M059J (cell line): Measurements from ENCODE around the gene PHYHD1. TPM values are rescaled to one million over a fixed set of nuclear protein-coding genes. Genes with fewer than 3 reads are reported as not detected.

ENCODE experiments used
- DNase-seq: peaks from one replicate; pipeline ENCODE4 v3.0.0-alpha.2; 2012; ENCODE audit warnings: low read depth
- total RNA-seq: library from RNA; depleted of rRNA; stranded (reverse); fragments of >200 nt; shearing (Covaris generic); gene quantifications from 2 replicates; pipeline ENCODE4 v1.2.3, GENCODE V29; 2014

PHYHD1 gene
- total RNA-seq, 1 experiment from 2014 or later: not detected

DNA sequence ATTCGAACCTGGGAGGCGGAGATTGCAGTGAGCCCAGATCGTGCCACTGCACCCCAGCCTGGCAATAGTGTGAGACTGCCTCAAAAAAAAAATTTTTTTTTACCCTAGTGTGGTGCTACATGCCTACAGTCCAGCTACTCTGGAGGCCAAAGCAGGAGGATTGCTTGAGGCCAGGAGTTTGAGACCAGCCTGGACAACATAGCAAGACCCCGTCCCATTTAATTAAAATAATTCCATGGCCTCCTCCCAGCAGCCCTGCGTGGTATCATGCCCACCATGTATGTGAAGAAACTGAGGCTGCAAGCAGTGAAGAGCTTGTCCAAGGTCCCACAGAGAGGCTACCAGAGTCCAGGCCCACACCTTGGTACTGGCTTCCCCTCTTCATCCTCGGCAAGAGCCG, 19.4 kb upstream of the PHYHD1 start:
- DNase-seq: no peak

DNA sequence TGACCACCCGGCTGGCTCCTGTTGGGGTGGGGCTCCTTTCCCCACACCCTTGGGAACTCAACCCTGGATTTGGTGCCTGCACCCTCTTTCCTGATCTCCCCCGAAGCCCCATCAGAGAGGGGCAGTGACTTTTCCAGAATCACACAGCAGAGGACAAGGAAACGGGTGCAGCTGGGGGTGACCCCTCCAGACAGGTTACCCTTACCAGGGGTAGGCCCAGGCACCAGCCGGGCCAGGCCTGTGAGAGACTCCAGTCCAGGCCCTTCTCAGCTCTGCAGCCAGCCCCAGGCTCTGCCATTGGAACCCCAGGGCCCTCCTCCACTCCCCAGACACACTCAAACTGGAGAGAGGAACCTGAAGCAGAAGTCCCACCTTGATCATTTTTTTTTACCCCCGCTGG, 19.0 kb upstream of the PHYHD1 start:
- DNase-seq: no peak

DNA sequence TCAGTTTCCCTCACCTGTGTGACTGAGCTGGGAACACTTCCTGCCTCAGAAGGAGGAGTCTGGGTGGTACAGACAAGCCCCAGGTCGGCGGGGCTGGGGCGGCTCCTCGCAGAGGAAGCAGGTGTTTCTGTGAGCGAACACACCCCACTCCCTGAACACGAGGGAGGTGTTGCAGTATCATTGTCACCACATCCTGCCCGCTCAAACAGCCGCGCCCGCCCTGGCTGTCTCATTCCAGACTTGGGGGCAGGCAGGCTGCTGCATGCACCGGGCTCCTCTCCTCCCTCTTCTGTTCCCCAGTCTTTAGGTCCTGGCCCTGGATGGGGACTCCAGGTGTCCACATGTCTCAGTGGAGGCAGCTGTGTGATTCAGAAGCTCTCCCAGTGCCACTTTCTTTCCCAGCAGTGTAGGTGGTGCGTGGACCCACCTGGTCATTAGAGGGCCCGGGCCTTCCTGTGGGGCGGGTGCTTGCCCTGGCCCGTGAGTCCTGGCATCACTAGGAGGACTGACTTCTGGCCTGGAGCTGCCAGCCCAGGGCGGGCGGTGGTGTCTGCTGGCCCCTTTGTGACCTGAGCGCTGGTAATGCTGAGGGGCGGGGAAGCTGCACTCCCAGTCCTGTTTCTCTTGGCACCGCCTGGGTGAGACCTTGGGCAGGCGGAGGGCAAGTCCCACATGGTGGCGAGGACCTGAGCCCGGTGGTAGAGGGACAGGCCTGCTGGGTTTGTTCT, 18.3 kb upstream of the PHYHD1 start:
- peak; percentile 35 for DNase-seq

DNA sequence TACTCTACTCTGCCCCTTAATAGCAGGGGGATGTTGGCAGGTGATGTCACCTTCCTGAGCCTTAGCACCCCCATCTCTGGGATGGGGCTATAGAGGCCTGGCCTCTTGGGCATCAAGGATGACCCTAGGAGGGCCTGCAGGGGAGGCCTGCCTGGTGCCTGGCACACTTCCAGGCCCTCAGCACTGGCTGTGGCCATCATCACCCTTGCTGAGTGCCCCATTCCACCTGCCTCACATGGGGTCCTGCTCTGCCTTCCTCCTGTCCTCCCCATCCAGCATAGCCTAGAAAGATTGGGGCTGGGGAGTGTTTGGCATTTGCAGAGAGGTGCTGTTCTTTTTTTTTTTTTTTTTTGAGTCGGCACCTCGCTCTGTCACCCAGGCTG, 17.7 kb upstream of the PHYHD1 start:
- no peak for DNase-seq

DNA sequence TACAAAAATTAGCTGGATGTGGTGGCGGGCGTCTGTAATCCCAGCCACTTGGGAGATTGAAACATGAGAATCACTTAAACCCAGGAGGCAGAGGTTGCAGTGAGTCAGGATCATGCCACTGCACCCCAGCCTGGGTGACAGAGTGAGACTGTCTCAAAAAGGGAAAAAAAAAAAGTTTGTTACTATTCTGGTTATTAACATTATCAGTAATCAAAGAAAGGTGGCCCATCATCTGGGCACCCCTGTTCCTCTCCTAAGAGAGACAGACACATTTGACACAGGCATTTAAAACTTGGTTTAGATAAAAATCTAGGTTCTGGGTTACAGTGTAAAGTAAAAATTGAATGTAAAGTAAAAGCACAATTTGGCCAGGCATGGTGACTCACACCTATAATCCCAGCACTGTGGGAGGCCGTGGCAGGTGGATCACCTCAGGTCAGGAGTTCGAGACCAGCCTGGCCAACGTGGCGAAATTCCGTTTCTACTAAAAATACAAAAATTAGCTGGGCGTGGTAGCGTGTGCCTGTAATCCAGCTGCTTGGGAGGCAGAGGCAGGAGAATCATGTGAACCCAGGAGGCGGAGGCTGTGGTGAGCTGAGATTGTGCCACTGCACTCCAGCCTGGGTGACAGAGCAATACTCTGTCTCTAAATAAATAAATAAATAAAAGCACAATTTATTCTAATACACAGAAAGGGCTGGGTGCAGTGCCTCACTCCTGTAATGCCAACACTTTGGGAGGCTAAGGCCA, 16.7 kb upstream of the PHYHD1 start:
- peak; percentile 81 for DNase-seq

DNA sequence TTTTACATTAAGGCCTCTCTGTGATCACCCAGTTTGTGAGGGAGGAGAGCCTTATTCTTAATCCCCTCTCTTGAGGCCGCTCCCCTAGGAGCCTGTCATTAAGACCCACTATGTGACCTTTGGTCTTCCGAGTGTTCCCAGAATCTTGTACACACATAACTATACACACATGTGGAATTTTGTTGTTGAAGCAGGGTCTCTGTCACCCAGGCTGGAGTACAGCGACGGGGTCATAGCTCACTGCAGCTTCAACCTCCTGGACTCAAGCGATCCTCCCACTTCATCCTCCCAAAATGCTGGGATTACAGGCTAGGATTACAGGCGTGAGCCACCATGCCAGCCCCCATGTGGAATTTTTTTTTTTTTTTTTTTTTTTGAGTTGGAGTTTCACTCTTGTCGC, 14.8 kb upstream of the PHYHD1 start:
- DNase-seq: no peak

DNA sequence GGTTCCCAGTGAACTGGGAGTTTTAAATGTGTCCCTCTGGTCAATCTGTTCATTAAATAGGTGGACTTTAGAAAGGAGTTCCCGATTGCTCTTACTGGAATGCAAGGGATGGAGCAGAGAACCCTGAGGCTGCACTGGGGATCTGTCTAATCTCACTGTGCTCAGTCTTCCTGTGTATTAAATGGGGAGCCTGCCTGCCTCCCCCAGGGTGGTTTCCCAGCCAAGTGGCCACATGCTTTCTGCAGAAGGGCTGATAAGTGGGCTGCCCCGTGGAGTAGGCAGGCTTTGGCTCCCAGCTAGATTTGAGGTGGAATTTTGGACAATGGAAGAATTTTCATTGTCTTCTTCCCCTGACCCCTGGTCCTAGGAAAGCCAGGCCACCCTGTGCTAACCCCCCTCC, 14.0 kb upstream of the PHYHD1 start:
- DNase-seq: no peak

DNA sequence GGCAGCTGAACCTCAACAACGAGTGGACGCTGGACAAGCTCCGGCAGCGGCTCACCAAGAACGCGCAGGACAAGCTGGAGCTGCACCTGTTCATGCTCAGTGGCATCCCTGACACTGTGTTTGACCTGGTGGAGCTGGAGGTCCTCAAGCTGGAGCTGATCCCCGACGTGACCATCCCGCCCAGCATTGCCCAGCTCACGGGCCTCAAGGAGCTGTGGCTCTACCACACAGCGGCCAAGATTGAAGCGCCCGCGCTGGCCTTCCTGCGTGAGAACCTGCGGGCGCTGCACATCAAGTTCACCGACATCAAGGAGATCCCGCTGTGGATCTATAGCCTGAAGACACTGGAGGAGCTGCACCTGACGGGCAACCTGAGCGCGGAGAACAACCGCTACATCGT, 12.4 kb upstream of the PHYHD1 start:
- DNase-seq: no peak

DNA sequence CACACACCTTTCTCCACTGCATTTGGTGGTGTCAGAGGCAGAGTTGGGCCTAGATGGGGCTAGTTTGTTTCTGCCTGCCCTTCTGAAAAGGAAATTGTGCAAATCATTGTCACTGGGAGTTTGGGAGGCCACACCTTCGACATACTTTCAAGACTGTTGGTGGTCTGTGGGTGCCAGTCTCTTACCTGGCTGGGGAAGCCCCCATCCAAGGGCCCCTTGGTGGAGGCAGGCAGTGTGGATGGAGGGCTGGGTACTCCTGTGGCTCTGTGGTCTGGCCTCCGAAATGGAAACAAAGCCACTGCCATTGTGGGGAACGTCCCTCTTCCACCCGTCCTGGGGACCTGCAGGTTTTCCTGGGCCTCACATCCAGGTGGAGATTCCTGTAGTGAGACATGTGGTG, 10.9 kb upstream of the PHYHD1 start:
- DNase-seq: no peak

DNA sequence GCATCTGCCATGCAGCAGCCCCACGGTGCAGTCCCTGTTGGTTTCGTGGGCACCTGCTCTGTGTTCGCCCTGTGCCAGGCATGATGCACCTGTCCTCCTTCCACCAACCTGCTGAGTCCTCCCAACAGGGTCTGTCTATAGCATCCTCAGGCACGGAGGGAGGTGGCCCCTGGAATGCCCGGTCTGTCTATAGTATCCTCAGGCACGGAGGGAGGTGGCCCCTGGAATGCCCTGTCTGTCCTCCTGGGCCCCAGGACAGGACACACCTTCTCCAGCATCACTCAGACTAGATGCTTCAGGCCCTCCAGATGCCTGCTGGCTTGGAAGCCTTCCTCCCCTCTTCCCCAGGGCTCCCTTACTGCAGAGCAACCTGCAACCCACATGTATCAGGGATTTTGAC, 9.9 kb upstream of the PHYHD1 start:
- peak; percentile 30 for DNase-seq

DNA sequence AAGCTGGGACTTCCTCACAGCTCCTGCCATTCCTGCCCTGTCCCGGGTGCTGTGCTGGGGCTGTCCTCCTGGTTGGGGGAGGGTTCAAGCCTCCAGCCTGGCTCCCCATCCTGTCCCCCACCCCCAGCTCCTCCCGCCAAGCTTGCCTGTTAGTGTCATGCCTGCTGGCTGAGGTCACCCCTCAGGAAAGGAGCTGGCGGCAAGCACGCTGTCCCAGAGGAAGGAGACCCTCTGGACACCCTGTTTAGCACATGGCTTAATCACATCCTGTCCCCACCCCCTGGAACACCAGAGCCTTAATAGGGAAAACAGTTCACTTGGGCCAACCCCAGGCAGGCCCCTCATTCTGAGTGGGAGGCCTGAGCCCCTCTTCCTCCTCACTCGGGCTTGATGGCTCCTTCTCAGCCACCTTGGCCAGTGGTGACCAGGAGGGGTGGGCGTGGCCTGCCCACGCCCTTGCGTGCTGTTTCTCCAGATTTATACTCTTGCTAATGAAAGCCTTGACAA, 9.2 kb upstream of the PHYHD1 start:
- DNase-seq: peak; percentile 90

DNA sequence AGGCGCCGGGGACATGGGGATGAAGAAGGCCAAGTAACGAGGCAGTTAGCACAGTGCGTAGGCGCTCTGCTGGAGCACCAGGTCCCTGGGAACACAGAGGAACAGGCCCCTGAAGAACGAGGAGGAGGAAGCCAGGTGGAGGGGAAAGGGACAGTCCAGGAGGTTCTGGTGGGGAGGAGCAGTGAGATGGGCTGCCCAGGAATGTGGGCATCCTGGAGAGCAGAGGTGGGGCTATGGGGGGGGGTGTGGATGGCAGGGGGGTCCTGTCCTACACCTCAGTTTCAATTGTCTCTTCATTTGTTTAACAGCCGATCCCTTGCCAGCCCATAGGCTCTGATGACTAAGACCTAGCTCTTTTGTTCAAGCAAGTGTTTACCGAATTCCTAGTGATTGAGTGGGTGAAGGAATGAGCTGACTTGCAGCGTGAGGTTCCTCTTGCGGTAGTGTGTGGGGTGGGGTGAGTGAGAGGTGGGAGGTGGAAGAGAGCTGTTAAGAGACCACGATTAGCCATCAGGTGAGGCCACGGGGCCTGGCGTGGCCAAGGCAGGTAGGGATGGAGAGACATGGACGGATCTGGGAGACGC, 8.4 kb upstream of the PHYHD1 start:
- peak; percentile 96 for DNase-seq

DNA sequence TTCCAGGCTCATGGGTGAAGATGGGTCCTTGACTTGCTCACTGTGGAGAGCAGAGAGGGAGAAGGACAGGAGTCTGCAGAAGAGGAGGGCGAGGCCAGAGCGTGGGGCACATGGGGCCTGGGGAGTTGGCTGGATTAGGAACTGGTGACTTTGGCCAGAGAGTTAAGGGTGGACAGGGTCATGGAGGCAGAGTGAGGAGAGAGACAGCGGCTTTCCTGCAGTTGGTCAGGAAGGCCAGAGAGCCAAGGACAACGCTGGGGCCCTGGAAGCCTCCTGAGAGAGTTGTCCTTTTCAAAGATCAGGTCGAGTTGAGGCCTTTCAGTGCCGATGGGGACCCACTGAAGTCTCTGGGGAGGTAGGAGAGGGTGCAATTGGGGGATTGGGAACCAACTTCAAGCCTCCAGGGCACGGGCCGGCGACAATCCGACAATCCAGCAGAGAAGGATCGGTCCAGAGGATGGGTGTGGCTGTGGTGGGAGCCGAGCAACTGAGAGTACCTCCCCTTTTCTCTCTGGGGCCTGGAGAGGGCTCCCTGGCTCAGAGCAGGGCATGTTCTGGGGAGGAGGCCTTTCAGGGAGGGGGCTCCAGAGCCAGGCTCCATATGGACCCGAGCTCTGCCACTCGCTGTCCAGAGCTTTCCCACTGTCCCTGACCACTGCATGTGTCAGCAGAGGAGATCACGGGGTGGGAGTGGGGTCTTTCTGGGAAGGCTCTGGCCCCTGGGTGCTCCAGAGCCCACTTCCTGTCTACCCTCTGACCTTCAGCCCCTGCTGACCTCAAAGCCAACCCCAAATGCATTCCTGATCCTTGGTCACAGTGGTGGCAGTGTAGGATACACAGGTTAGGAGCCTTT, 7.5 kb upstream of the PHYHD1 start:
- no peak for DNase-seq

DNA sequence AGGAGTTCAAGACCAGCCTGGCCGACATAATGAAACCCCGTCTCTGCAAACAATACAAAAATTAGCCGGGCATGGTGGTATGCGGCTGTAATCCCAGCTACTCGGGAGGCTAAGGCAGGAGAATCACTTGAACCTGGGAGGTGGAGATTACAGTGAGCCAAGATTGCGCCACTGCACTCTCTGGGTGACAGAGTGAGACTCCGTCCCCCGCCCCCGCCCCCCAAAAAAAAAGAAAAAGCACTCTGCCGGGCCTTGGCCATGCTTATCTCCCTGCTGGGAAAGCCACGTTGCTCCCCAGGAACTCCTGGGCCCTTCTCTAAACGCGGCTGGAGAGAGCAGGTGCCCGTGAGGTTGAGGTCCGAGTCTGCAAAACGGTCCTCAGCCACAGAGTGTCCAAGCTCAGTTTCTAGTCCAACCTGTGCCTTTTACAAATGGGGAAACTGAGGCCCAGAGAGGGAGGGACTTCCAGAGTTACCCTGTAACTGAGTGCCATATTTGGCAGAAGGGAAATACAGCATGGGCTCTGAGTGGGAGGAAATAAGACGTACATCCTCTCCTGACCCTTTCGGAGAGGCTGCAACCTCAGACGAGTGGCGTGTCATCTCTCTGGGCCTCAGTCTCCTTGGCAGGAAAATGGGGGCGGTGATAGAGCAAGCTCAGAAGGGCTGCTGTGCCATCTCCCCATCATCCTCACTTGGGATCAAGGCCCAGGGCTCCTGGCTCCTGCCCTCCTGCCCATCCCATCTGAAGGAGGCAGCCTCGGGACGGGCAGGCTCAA, 6.6 kb upstream of the PHYHD1 start:
- no peak for DNase-seq

DNA sequence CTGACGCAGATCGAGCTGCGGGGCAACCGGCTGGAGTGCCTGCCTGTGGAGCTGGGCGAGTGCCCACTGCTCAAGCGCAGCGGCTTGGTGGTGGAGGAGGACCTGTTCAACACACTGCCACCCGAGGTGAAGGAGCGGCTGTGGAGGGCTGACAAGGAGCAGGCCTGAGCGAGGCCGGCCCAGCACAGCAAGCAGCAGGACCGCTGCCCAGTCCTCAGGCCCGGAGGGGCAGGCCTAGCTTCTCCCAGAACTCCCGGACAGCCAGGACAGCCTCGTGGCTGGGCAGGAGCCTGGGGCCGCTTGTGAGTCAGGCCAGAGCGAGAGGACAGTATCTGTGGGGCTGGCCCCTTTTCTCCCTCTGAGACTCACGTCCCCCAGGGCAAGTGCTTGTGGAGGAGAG, 4.6 kb upstream of the PHYHD1 start:
- DNase-seq: peak; percentile 63

DNA sequence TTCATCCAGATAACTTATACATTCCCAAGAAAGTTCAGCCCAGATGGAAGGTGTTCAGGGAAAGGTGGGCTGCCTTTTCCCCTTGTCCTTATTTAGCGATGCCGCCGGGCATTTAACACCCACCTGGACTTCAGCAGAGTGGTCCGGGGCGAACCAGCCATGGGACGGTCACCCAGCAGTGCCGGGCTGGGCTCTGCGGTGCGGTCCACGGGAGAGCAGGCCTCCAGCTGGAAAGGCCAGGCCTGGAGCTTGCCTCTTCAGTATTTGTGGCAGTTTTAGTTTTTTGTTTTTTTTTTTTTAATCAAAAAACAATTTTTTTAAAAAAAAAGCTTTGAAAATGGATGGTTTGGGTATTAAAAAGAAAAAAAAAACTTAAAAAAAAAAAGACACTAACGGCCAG, 4.0 kb upstream of the PHYHD1 start:
- no peak for DNase-seq

DNA sequence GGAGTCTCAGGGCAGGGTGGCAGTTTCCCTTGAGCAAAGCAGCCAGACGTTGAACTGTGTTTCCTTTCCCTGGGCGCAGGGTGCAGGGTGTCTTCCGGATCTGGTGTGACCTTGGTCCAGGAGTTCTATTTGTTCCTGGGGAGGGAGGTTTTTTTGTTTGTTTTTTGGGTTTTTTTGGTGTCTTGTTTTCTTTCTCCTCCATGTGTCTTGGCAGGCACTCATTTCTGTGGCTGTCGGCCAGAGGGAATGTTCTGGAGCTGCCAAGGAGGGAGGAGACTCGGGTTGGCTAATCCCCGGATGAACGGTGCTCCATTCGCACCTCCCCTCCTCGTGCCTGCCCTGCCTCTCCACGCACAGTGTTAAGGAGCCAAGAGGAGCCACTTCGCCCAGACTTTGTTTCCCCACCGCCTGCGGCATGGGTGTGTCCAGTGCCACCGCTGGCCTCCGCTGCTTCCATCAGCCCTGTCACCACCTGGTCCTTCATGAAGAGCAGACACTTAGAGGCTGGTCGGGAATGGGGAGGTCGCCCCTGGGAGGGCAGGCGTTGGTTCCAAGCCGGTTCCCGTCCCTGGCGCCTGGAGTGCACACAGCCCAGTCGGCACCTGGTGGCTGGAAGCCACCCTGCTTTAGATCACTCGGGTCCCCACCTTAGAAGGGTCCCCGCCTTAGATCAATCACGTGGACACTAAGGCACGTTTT, 3.5 kb upstream of the PHYHD1 start:
- DNase-seq: peak; percentile 22

DNA sequence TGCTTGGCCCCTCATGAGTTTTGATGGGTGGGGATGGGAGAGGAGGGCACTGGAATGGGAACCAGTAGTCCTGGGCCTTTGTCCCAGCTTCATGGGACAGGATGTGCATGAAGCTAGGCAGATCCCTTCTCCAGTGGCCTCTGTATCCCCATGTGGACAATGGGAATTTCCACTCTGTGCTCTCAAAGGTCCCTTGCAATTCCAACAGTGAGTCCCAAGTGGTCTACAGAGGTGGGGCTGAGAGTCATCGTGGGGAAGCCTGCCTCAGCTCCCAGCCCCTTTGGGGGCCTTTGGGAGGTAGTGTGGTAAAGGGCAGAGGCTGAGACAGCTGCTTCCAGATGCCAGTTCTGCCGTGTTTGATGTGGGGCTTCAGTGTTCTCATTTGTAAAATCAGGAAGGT, 1.9 kb upstream of the PHYHD1 start:
- DNase-seq: no peak

DNA sequence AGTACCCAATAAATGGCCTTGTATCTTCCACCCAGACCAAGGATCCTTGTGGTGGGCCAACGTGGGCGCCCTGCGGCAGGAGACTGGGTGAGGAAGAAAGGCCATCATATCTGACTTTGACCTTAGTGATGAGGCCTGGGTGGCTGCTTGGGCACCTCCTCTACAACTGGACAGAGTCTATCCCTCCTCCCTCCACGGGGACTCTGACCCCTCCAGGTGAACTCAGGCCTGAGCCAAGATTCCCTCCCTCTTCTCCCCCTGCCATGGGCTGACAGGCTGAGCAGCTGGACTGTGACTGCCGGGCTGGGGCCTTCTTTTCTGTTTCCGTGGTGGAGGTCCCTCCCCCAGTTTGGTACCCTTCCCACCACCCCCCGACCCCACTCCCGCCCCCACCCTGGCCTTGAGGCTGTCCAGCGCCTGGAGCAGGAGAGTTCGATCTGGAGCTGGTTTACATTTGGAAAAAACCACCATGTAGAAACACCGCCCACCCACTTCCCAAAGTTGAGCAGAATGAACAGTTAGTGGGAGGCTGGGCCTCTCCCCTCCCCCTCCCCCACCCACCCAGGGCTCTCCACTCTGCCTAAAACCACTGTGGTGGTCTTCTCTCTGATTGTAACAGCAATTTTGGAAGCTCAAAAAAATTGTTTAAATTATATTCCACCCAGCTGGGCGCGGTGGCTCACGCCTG, 1.2 kb upstream of the PHYHD1 start:
- DNase-seq: no peak
